ENCODE measurements around the gene GRHL1. TPM values are rescaled to one million over a fixed set of nuclear protein-coding genes. Genes with fewer than 3 reads are reported as not detected.

The GRHL1 gene
- total and polyA plus RNA-seq, 4 donors: 3.6 to 13.7 (median 6.1) TPM

- Histone ChIP-seq H3K27ac (ENCODE audit: low read depth in 1 of 2, low read length in 2 of 2) (no peak overlapping the region), H3K27me3 (ENCODE audit: control insufficient read depth in 4 of 4, insufficient read depth in 4 of 4, low read length in 3 of 4) (no peaks in the 10 kb centered on the region), H3K9me3 (ENCODE audit: control insufficient read depth in 4 of 4, low read length in 3 of 4) (no peaks in the 10 kb centered on the region), H3K4me3 (ENCODE audit: low read depth in 1 of 3, low read length in 3 of 3) (no peak overlapping the region), H3K36me3 (ENCODE audit: control insufficient read depth in 4 of 4, insufficient read depth in 3 of 4, low read depth in 1 of 4, low read length in 3 of 4) (peaks cover 2 to 12% (median 5%) of the 10 kb centered on the region in 4 donors), H3K4me1 (ENCODE audit: control insufficient read depth in 4 of 4, insufficient read depth in 4 of 4, low read length in 3 of 4) (peaks cover 8 to 18% (median 18%) of the 10 kb centered on the region in 4 donors), H3K9ac (ENCODE audit: low read depth in 1 of 2, low read length in 2 of 2) (no peak overlapping the region)
- no peak for TF ChIP-seq HNF4A (conservative IDR thresholded peaks at IDR 0.05)
- no peak for TF ChIP-seq ATF3 (IDR thresholded peaks at IDR 0.05)
- no peak for TF ChIP-seq YY1 (IDR thresholded peaks at IDR 0.05)
- TF ChIP-seq RAD21 (IDR thresholded peaks at IDR 0.05): no peak
- TF ChIP-seq NR2F2 (IDR thresholded peaks at IDR 0.05): no peak
- no peak for TF ChIP-seq ZBTB33 (IDR thresholded peaks at IDR 0.05)
- no peak for TF ChIP-seq CTCF (IDR thresholded peaks at IDR 0.05; ENCODE audit: low read depth, low read length, missing input control)
- no peak for TF ChIP-seq JUND (IDR thresholded peaks at IDR 0.05)
- no peak for TF ChIP-seq MAX (IDR thresholded peaks at IDR 0.05)
- no peak for TF ChIP-seq SP1 (IDR thresholded peaks at IDR 0.05)
- TF ChIP-seq REST (IDR thresholded peaks at IDR 0.05): no peak
- no peak for TF ChIP-seq FOXA1 (IDR thresholded peaks at IDR 0.05)
- TF ChIP-seq TAF1 (conservative IDR thresholded peaks at IDR 0.05): no peak
- TF ChIP-seq RXRA (IDR thresholded peaks at IDR 0.05): no peak
- WGBS: 98% methylated on average over 5 of the region's 5 CpGs
- DNase-seq (ENCODE audit: low spot score): no peak
Observed at GRCh38 chr2:10004401-10004800, 52.9 kb downstream of the GRHL1 start.

GRCh38 chr2:10004836-10005235 lies 53.3 kb downstream of the GRHL1 start:
- Histone ChIP-seq H3K27me3 (ENCODE audit: control insufficient read depth in 4 of 4, insufficient read depth in 4 of 4, low read length in 3 of 4) (no peaks in the 10 kb centered on the region), H3K9ac (ENCODE audit: low read depth in 1 of 2, low read length in 2 of 2) (no peak overlapping the region), H3K36me3 (ENCODE audit: control insufficient read depth in 4 of 4, insufficient read depth in 3 of 4, low read depth in 1 of 4, low read length in 3 of 4) (peaks cover 2 to 12% (median 5%) of the 10 kb centered on the region in 4 donors), H3K27ac (ENCODE audit: low read depth in 1 of 2, low read length in 2 of 2) (no peak overlapping the region), H3K4me3 (ENCODE audit: low read depth in 1 of 3, low read length in 3 of 3) (no peak overlapping the region), H3K4me1 (ENCODE audit: control insufficient read depth in 4 of 4, insufficient read depth in 4 of 4, low read length in 3 of 4) (peaks cover 11 to 22% (median 21%) of the 10 kb centered on the region in 4 donors), H3K9me3 (ENCODE audit: control insufficient read depth in 4 of 4, low read length in 3 of 4) (no peaks in the 10 kb centered on the region)
- TF ChIP-seq HNF4A (conservative IDR thresholded peaks at IDR 0.05) (peak in 1 of 2 donors; percentile 17), FOXA1 (IDR thresholded peaks at IDR 0.05) (no peak)
- 90% methylated on average over 3 of the region's 3 CpGs for WGBS
- no peak for DNase-seq (ENCODE audit: low spot score)

All from liver (tissue), 9 donors.